CD14-positive monocyte (primary cell): ENCODE data around the gene KLF15. TPM values are rescaled to one million over a fixed set of nuclear protein-coding genes. Genes with fewer than 3 reads are reported as not detected.

Experiments used
- DNase-seq, 3 donors: peaks; one replicate each; pipeline ENCODE4 v3.0.0-alpha.2; 2011 to 2022
- H2AFZ ChIP-seq: 2 replicates; pipeline ENCODE4 v1.6.0; 2012; ENCODE audit warnings: mild to moderate bottlenecking, low read depth, low read length, inconsistent platforms; ENCODE audit not compliant: insufficient read depth, poor library complexity, severe bottlenecking
- H3K27ac ChIP-seq, 2 donors: 1 replicate in 1 of 2; 2 replicates in 1 of 2; pipeline ENCODE4 v1.5.1; 2012 to 2013; ENCODE audit warnings: low read length in 2 of 2, control low read depth in 1 of 2, inconsistent platforms in 1 of 2, low read depth in 1 of 2, mild to moderate bottlenecking in 1 of 2
- H3K27me3 ChIP-seq, 2 donors: one replicate each; pipeline versions ENCODE4 v1.6.0 to v1.6.1; 2011 to 2013; ENCODE audit warnings: low read length in 2 of 2; ENCODE audit not compliant: control insufficient read depth in 2 of 2, insufficient read depth in 2 of 2
- H3K36me3 ChIP-seq, 2 donors: replicated peaks in 1 of 2; 1 replicate in 1 of 2; 2 replicates in 1 of 2; pipeline versions ENCODE4 v1.5.1 to v1.6.1; 2012 to 2013; ENCODE audit warnings: low read length in 2 of 2, control low read depth in 1 of 2, inconsistent platforms in 1 of 2, mild to moderate bottlenecking in 1 of 2; ENCODE audit not compliant: insufficient read depth in 2 of 2, control insufficient read depth in 1 of 2
- H3K4me1 ChIP-seq, 2 donors: 1 replicate in 1 of 2; 2 replicates in 1 of 2; pipeline versions ENCODE4 v1.5.1 to v1.6.1; 2012 to 2013; ENCODE audit warnings: low read length in 2 of 2, control low read depth in 1 of 2, inconsistent platforms in 1 of 2, mild to moderate bottlenecking in 1 of 2, moderate library complexity in 1 of 2; ENCODE audit not compliant: insufficient read depth in 2 of 2, control insufficient read depth in 1 of 2
- H3K4me2 ChIP-seq: replicated peaks from 2 replicates; pipeline ENCODE3; 2012; ENCODE audit warnings: low read length, moderate library complexity, mild to moderate bottlenecking; ENCODE audit not compliant: poor library complexity, severe bottlenecking; ENCODE audit errors: extremely low read depth
- H3K4me3 ChIP-seq, 3 experiments: fragments of 200-600 bp in 1 of 3; sonication (generic) in 1 of 3; replicated peaks in 1 of 3; 1 replicate in 2 of 3; 2 replicates in 1 of 3; pipeline ENCODE4 v1.5.1; 2011 to 2013; ENCODE audit warnings: low read length in 3 of 3, mild to moderate bottlenecking in 3 of 3, control low read depth in 2 of 3, low read depth in 2 of 3, inconsistent platforms in 1 of 3, moderate library complexity in 1 of 3
- H3K79me2 ChIP-seq: 2 replicates; pipeline ENCODE4 v1.6.0; 2012; ENCODE audit warnings: mild to moderate bottlenecking, control low read depth, inconsistent platforms, low read length, moderate library complexity; ENCODE audit not compliant: insufficient read depth
- H3K9ac ChIP-seq: 2 replicates; pipeline ENCODE4 v1.6.0; 2017; ENCODE audit warnings: low read length, mild to moderate bottlenecking; ENCODE audit not compliant: insufficient read depth, poor library complexity, severe bottlenecking
- H3K9me3 ChIP-seq, 2 donors: replicated peaks in 1 of 2; 1 replicate in 1 of 2; 2 replicates in 1 of 2; pipeline versions ENCODE4 v1.5.1 to v1.6.1; 2012 to 2013; ENCODE audit warnings: low read length in 2 of 2, control low read depth in 1 of 2; ENCODE audit not compliant: control insufficient read depth in 1 of 2, insufficient read depth in 1 of 2
- H4K20me1 ChIP-seq: 2 replicates; pipeline ENCODE4 v1.6.0; 2012; ENCODE audit warnings: mild to moderate bottlenecking, low read length, control low read depth, moderate library complexity; ENCODE audit not compliant: insufficient read depth
- H3K27ac Mint-ChIP-seq, 7 donors: one replicate each; pipeline ENCODE4 v1.8.0; 2020; ENCODE audit warnings: mild to moderate bottlenecking in 7 of 7, mixed read lengths in 7 of 7, moderate library complexity in 6 of 7, inconsistent platforms in 2 of 7
- H3K27me3 Mint-ChIP-seq, 3 donors: one replicate each; pipeline ENCODE4 v1.8.0; 2021 to 2022; ENCODE audit warnings: low read depth in 3 of 3, mild to moderate bottlenecking in 3 of 3, mixed read lengths in 3 of 3, moderate library complexity in 3 of 3, inconsistent platforms in 1 of 3
- H3K36me3 Mint-ChIP-seq, 2 donors: one replicate each; pipeline ENCODE4 v1.8.0; 2020; ENCODE audit warnings: mixed read lengths in 2 of 2, inconsistent platforms in 1 of 2, mild to moderate bottlenecking in 1 of 2
- H3K4me1 Mint-ChIP-seq: one replicate; pipeline ENCODE4 v1.8.0; 2020; ENCODE audit warnings: mild to moderate bottlenecking, mixed read lengths
- H3K4me3 Mint-ChIP-seq, 2 donors: one replicate each; pipeline ENCODE4 v1.8.0; 2020; ENCODE audit warnings: mild to moderate bottlenecking in 2 of 2, mixed read lengths in 2 of 2, moderate library complexity in 1 of 2
- H3K9me3 Mint-ChIP-seq, 7 donors: one replicate each; pipeline ENCODE4 v1.8.0; 2020 to 2022; ENCODE audit warnings: mixed read lengths in 7 of 7, mild to moderate bottlenecking in 6 of 7, moderate library complexity in 6 of 7, inconsistent platforms in 2 of 7
- CTCF ChIP-seq: fragments of 200-600 bp; IDR thresholded peaks from one replicate; pipeline ENCODE4 v1.8.0; 2022; ENCODE audit warnings: antibody characterized with exemption, mild to moderate bottlenecking
- WGBS: methylation state at CpG from one replicate; pipeline ENCODE4 v1.1.5; 2013; ENCODE audit warnings: missing lambda C conversion rate; ENCODE audit not compliant: insufficient coverage; 5-methylcytosine and 5-hydroxymethylcytosine counted together
- intact Hi-C, 2 donors: fragments of 100-400 bp; cut with micrococcal nuclease; formaldehyde crosslinking; loops; one replicate each; pipeline versions ENCODE4 v1.15.0 to v1.15.1; 2023
- polyA plus RNA-seq, 3 donors: library from polyadenylated mRNA; depleted of rRNA in 1 of 3; unstranded in 2 of 3; stranded (reverse) in 1 of 3; fragments of 300-500 nt in 2 of 3; fragments of >200 nt in 1 of 3; fragmentation: Illumina TruSeq in 2 of 3; gene quantifications; 1 replicate in 2 of 3; 2 replicates in 1 of 3; pipeline ENCODE4 v1.2.3, GENCODE V29; 2012 to 2021

Gene KLF15
- polyA plus RNA-seq, 3 donors = not detected

- peaks cover 5 to 6% of the 10 kb centered on the region in 2 donors for H3K4me1 ChIP-seq
- no peak overlapping the region for H2AFZ ChIP-seq
- DNase-seq = peak; percentile 37 to 54 (median 46)
- Mint-ChIP-seq H3K9me3 (peaks cover 19 to 41% (median 31%) of the 10 kb centered on the region in 7 donors), H3K4me3 (no peak overlapping the region), H3K4me1 (peaks cover 7% of the 10 kb centered on the region), H3K36me3 (peaks cover 0 to 2% of the 10 kb centered on the region in 2 donors), H3K27me3 (peaks cover 24 to 29% (median 24%) of the 10 kb centered on the region in 3 donors), H3K27ac (peak overlapping the region in 6 of 7 donors; percentile 9 to 90 (median 83))
- H3K9me3 ChIP-seq = peaks cover 20 to 37% of the 10 kb centered on the region in 2 donors
- H3K79me2 ChIP-seq = no peaks in the 10 kb centered on the region
- peaks cover 8 to 21% of the 10 kb centered on the region in 2 donors for H3K27me3 ChIP-seq
- H3K9ac ChIP-seq = no peak overlapping the region
- 0% methylated on average over 1 of the region's 1 CpG for WGBS
- H3K4me3 ChIP-seq = no peak overlapping the region
- H3K36me3 ChIP-seq = no peaks in the 10 kb centered on the region
- H3K27ac ChIP-seq = peak overlapping the region in 1 of 2 donors; percentile 43
- no peak overlapping the region for H3K4me2 ChIP-seq
- intact Hi-C loops = loop anchor here in 1 of 2 donors (10.0 kb wide), 1 partner anchor 475 kb away; no protein-coding TSS in a partner anchor
- H4K20me1 ChIP-seq = no peaks in the 10 kb centered on the region
- TF ChIP-seq CTCF = no peak
Measured at GRCh38 chr3:126399351-126399735, 42.1 kb upstream of the KLF15 start.

GRCh38 chr3:126398423-126399350 lies 41.5 kb upstream of the KLF15 start:
- Histone ChIP-seq H3K27ac (peak overlapping the region in 1 of 2 donors; percentile 43), H3K27me3 (peaks cover 13 to 28% of the 10 kb centered on the region in 2 donors), H3K9me3 (peaks cover 20 to 37% of the 10 kb centered on the region in 2 donors), H2AFZ (no peak overlapping the region), H3K9ac (no peak overlapping the region), H3K4me3 (peak overlapping the region in 1 of 3 experiments; percentile 17), H4K20me1 (no peaks in the 10 kb centered on the region), H3K36me3 (no peaks in the 10 kb centered on the region), H3K79me2 (no peaks in the 10 kb centered on the region), H3K4me2 (no peak overlapping the region), H3K4me1 (peaks cover 5 to 6% of the 10 kb centered on the region in 2 donors)
- peaks cover 7% of the 10 kb centered on the region for H3K4me1 Mint-ChIP-seq
- H3K9me3 Mint-ChIP-seq = peaks cover 19 to 43% (median 31%) of the 10 kb centered on the region in 7 donors
- peaks cover 0 to 2% of the 10 kb centered on the region in 2 donors for H3K36me3 Mint-ChIP-seq
- H3K27me3 Mint-ChIP-seq = peaks cover 30 to 35% (median 30%) of the 10 kb centered on the region in 3 donors
- no peak for TF ChIP-seq CTCF
- intact Hi-C loops = loop anchor here in 1 of 2 donors (10.0 kb wide), 1 partner anchor 474 kb away; no protein-coding TSS in a partner anchor
- no peak for DNase-seq
- WGBS = 98% methylated on average over 12 of the region's 14 CpGs
- no peak overlapping the region for H3K4me3 Mint-ChIP-seq
- H3K27ac Mint-ChIP-seq = peak overlapping the region in 6 of 7 donors; percentile 77 to 90 (median 83)
